SH-SY5Y (cell line): ENCODE measurements around the gene ACBD6.

ENCODE experiments used
- GATA2 ChIP-seq: IDR thresholded peaks from 2 replicates; pipeline ENCODE4 v1.6.1; 2011; ENCODE audit warnings: mild to moderate bottlenecking, low read depth, low read length
- GATA3 ChIP-seq: IDR thresholded peaks from 2 replicates; pipeline ENCODE4 v1.6.1; 2011; ENCODE audit warnings: low read depth, mild to moderate bottlenecking, low read length, moderate library complexity

DNA sequence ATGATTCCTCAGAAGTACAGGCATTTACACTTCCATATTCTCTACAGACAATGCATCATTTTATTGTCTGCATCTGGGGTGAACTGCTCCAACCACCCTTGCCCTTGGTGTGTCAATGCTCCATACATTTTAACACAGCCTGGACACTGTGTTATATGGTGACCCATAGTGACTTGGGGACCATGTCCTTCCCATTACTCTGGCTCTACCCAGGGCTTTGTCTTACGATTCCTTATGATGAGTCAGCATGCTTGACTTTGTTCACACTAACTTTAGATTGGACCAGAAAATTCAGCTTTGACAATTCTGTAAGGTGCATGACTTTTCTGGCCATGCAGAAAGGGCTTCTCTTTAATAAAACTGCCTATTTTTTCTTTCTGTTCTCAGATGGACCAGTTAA, 49.6 kb upstream of the ACBD6 start:
- TF ChIP-seq GATA2 (no peak), GATA3 (no peak)
